A549 (cell line): Measurements from ENCODE around the gene ADCYAP1R1.

Experiments used
- CEBPB ChIP-seq, 2 experiments: fragments of >200 bp in 1 of 2; sonication (Bioruptor Twin) in 1 of 2; formaldehyde crosslinking in 1 of 2; IDR thresholded peaks; 2 replicates each; pipeline ENCODE4 v1.6.1; 2012 to 2016
- CHD2 ChIP-seq: fragments of 150-350 bp; IDR thresholded peaks from 2 replicates; pipeline ENCODE4 v1.6.1; 2014; ENCODE audit warnings: low read length; ENCODE audit not compliant: partially characterized antibody
- EP300 ChIP-seq, 2 experiments: fragments of >200 bp; sonication (Bioruptor Twin); formaldehyde crosslinking; IDR thresholded peaks; 2 replicates in 1 of 2; 3 replicates in 1 of 2; pipeline ENCODE4 v1.6.1; 2016 to 2017
- ESRRA ChIP-seq: fragments of 150-350 bp; IDR thresholded peaks from 2 replicates; pipeline ENCODE4 v1.6.1; 2014; ENCODE audit warnings: mild to moderate bottlenecking, low read length, borderline replicate concordance
- HOXA7 ChIP-seq: fragments of 250-450 bp; sonication (Bioruptor Pico); IDR thresholded peaks from 2 replicates; pipeline ENCODE4 v1.5.0; 2020; ENCODE audit warnings: mild to moderate bottlenecking, moderate library complexity
- POLR2A ChIP-seq: IDR thresholded peaks from 2 replicates; pipeline ENCODE4 v1.6.1; 2012; ENCODE audit warnings: mild to moderate bottlenecking, low read length
- RFX5 ChIP-seq: fragments of 450-650 bp; IDR thresholded peaks from 2 replicates; pipeline ENCODE4 v1.7.1; 2014; ENCODE audit warnings: antibody characterized with exemption, mild to moderate bottlenecking, moderate library complexity
- ZNF302 ChIP-seq: fragments of 250-450 bp; sonication (Bioruptor Pico); IDR thresholded peaks from 2 replicates; pipeline ENCODE4 v1.9.0; 2021; ENCODE audit warnings: inconsistent platforms, mild to moderate bottlenecking, moderate library complexity
- TF ChIP-seq, protein P1 (sequence below): fragments of >200 bp; sonication (Bioruptor Twin); formaldehyde crosslinking; IDR thresholded peaks from 3 replicates; pipeline ENCODE4 v1.5.1; 2016
- TF ChIP-seq, protein P2 (sequence below): fragments of 150-350 bp; IDR thresholded peaks from 2 replicates; pipeline ENCODE4 v1.6.1; 2014; ENCODE audit warnings: low read depth, mild to moderate bottlenecking, low read length
- TF ChIP-seq, protein P3 (sequence below): fragments of 200-600 bp; sonication (generic); IDR thresholded peaks from 2 replicates; pipeline ENCODE4 v1.6.1; 2016; ENCODE audit warnings: antibody characterized with exemption, mild to moderate bottlenecking, moderate library complexity
- TF ChIP-seq, protein P4 (sequence below): IDR thresholded peaks from 2 replicates; pipeline ENCODE4 v1.6.1; 2012

DNA sequence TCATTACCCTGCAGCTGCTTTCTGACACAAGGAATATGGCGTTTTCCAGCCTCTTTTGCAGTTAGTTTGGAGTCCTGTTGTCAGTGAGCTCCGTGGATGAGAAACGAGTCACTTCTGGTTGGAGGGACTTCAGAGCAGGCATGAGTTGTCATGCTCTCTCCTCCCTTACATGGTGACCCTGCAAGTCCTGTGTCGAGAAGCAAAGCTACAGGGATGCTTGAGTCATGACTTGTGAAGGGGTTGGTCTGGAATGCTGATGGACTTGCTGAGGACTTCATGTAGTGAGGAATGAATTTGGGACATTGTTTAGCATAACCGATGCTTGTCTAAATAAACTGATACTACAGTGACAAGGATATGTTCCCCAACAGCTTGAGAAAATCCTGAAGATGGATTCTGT lies 108.8 kb downstream of the ADCYAP1R1 start:
- no peak for TF ChIP-seq ZNF302 (CRISPR knock-in tag)
- TF ChIP-seq, protein P1, sequence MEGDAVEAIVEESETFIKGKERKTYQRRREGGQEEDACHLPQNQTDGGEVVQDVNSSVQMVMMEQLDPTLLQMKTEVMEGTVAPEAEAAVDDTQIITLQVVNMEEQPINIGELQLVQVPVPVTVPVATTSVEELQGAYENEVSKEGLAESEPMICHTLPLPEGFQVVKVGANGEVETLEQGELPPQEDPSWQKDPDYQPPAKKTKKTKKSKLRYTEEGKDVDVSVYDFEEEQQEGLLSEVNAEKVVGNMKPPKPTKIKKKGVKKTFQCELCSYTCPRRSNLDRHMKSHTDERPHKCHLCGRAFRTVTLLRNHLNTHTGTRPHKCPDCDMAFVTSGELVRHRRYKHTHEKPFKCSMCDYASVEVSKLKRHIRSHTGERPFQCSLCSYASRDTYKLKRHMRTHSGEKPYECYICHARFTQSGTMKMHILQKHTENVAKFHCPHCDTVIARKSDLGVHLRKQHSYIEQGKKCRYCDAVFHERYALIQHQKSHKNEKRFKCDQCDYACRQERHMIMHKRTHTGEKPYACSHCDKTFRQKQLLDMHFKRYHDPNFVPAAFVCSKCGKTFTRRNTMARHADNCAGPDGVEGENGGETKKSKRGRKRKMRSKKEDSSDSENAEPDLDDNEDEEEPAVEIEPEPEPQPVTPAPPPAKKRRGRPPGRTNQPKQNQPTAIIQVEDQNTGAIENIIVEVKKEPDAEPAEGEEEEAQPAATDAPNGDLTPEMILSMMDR: no peak
- TF ChIP-seq, protein P2, sequence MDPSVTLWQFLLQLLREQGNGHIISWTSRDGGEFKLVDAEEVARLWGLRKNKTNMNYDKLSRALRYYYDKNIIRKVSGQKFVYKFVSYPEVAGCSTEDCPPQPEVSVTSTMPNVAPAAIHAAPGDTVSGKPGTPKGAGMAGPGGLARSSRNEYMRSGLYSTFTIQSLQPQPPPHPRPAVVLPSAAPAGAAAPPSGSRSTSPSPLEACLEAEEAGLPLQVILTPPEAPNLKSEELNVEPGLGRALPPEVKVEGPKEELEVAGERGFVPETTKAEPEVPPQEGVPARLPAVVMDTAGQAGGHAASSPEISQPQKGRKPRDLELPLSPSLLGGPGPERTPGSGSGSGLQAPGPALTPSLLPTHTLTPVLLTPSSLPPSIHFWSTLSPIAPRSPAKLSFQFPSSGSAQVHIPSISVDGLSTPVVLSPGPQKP: no peak
- TF ChIP-seq RFX5: no peak
- no peak for TF ChIP-seq POLR2A
- no peak for TF ChIP-seq ESRRA
- no peak for TF ChIP-seq HOXA7 (CRISPR knock-in tag)
- TF ChIP-seq, protein P3, sequence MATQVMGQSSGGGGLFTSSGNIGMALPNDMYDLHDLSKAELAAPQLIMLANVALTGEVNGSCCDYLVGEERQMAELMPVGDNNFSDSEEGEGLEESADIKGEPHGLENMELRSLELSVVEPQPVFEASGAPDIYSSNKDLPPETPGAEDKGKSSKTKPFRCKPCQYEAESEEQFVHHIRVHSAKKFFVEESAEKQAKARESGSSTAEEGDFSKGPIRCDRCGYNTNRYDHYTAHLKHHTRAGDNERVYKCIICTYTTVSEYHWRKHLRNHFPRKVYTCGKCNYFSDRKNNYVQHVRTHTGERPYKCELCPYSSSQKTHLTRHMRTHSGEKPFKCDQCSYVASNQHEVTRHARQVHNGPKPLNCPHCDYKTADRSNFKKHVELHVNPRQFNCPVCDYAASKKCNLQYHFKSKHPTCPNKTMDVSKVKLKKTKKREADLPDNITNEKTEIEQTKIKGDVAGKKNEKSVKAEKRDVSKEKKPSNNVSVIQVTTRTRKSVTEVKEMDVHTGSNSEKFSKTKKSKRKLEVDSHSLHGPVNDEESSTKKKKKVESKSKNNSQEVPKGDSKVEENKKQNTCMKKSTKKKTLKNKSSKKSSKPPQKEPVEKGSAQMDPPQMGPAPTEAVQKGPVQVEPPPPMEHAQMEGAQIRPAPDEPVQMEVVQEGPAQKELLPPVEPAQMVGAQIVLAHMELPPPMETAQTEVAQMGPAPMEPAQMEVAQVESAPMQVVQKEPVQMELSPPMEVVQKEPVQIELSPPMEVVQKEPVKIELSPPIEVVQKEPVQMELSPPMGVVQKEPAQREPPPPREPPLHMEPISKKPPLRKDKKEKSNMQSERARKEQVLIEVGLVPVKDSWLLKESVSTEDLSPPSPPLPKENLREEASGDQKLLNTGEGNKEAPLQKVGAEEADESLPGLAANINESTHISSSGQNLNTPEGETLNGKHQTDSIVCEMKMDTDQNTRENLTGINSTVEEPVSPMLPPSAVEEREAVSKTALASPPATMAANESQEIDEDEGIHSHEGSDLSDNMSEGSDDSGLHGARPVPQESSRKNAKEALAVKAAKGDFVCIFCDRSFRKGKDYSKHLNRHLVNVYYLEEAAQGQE: no peak
- TF ChIP-seq, protein P4, sequence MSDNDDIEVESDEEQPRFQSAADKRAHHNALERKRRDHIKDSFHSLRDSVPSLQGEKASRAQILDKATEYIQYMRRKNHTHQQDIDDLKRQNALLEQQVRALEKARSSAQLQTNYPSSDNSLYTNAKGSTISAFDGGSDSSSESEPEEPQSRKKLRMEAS: no peak
- TF ChIP-seq CHD2: no peak
- TF ChIP-seq EP300 (IDR thresholded peaks at IDR 0.05): no peak
- TF ChIP-seq CEBPB (IDR thresholded peaks at IDR 0.05): no peak
